ENCODE results near the gene LYVE1.
"Not testable (repeated sequence)": the region's sequence is repeated elsewhere in the genome, so short reads cannot be mapped to it uniquely, and the experiment has no call there.

LYVE1 gene

GRCh38 chr11:10599388-10600175, 31.1 kb upstream of the LYVE1 start:
- Histone ChIP-seq H3K4me3 (replicated peaks; ENCODE audit: low read depth, low read length) (no peak overlapping the region), H3K36me3 (ENCODE audit: control insufficient read depth, insufficient read depth, low read length) (no peaks in the 10 kb centered on the region)
- TF ChIP-seq, protein P1, sequence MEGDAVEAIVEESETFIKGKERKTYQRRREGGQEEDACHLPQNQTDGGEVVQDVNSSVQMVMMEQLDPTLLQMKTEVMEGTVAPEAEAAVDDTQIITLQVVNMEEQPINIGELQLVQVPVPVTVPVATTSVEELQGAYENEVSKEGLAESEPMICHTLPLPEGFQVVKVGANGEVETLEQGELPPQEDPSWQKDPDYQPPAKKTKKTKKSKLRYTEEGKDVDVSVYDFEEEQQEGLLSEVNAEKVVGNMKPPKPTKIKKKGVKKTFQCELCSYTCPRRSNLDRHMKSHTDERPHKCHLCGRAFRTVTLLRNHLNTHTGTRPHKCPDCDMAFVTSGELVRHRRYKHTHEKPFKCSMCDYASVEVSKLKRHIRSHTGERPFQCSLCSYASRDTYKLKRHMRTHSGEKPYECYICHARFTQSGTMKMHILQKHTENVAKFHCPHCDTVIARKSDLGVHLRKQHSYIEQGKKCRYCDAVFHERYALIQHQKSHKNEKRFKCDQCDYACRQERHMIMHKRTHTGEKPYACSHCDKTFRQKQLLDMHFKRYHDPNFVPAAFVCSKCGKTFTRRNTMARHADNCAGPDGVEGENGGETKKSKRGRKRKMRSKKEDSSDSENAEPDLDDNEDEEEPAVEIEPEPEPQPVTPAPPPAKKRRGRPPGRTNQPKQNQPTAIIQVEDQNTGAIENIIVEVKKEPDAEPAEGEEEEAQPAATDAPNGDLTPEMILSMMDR (IDR thresholded peaks at IDR 0.05; ENCODE audit: insufficient read depth, low read length, poor library complexity, severe bottlenecking) = no peak

DNA sequence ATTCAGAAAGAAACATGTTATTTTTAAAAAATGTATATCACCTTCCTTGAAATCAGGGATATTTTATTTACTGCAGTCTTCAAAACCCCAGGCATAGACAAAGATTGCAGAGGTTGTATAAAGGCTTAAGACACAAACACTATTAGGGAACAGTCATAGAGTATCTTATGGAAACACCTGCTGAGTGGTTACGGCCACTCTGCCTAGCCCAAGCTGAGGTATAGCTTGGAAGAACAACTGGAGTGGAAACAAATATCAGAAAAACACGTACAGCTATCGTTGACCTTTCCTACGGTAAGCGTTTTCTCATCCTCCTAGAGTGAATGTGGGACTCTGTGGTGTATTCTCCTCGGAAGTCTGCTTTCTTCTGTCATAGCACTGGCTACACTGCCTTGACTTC, 30.4 kb upstream of the LYVE1 start:
- TF ChIP-seq, protein P1 (IDR thresholded peaks at IDR 0.05; ENCODE audit: insufficient read depth, low read length, poor library complexity, severe bottlenecking) = no peak
- Histone ChIP-seq H3K4me3 (replicated peaks; ENCODE audit: low read depth, low read length) (no peak overlapping the region), H3K36me3 (ENCODE audit: control insufficient read depth, insufficient read depth, low read length) (no peaks in the 10 kb centered on the region), H3K27me3 (replicated peaks; ENCODE audit: control insufficient read depth, insufficient read depth, low read length) (no peaks in the 10 kb centered on the region)
- DNase-seq (ENCODE audit: extremely low read depth, insufficient read length) = no peak

More at GRCh38 chr11:10599388-10600175, 31.1 kb upstream of the LYVE1 start:
- no peak for DNase-seq (ENCODE audit: extremely low read depth, insufficient read length)
- H3K27me3 ChIP-seq (replicated peaks; ENCODE audit: control insufficient read depth, insufficient read depth, low read length) = no peaks in the 10 kb centered on the region

GRCh38 chr11:10597877-10598351, 29.4 kb upstream of the LYVE1 start:
- TF ChIP-seq, protein P1 (IDR thresholded peaks at IDR 0.05; ENCODE audit: insufficient read depth, low read length, poor library complexity, severe bottlenecking) = no peak
- H3K4me3 ChIP-seq (replicated peaks; ENCODE audit: low read depth, low read length) = no peak overlapping the region
- no peaks in the 10 kb centered on the region for H3K27me3 ChIP-seq (replicated peaks; ENCODE audit: control insufficient read depth, insufficient read depth, low read length)
- no peak for DNase-seq (ENCODE audit: extremely low read depth, insufficient read length)
- H3K36me3 ChIP-seq (ENCODE audit: control insufficient read depth, insufficient read depth, low read length) = no peaks in the 10 kb centered on the region

DNA sequence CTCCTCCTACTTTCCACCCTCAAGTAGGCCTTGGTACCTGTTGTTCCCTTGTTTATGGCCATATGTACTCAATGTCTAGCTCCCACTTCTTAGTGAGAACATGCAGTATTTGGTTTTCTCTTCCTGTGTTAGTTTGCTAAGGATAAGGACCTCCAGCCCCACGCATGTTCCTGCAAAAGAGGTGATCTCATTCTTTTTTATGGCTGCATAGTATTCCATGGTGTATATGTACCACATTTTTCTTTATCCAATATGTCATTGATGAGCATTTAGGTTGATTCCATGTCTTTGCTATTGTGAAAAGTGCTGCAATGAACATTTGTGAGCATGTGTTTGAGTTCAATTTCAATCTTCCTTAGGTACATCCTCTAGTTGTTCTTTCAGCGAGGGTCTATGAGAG, 27.4 kb upstream of the LYVE1 start:
- not testable (repeated sequence) for H3K36me3 ChIP-seq (ENCODE audit: control insufficient read depth, insufficient read depth, low read length); DNase-seq (ENCODE audit: extremely low read depth, insufficient read length); H3K27me3 ChIP-seq (replicated peaks; ENCODE audit: control insufficient read depth, insufficient read depth, low read length); H3K4me3 ChIP-seq (replicated peaks; ENCODE audit: low read depth, low read length)

DNA sequence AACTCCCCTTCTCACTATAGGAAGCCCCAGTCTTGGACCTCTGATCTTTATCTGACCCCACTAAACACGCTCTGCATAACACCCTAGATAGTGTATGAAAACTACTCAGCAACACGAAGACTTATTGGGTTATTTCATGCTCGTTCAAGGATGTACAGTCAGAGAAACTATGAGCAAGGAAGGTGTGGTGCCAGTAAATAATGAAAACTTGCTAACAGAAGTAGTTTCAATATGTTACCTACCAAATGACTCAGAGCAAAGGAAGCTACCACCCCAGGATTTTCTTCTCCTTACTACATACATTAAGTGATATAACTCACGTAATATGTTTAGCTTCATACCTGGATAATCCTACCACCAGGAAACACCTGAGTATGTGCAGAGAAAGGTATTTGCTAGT, 25.9 kb upstream of the LYVE1 start:
- Histone ChIP-seq H3K27me3 (replicated peaks; ENCODE audit: control insufficient read depth, insufficient read depth, low read length) (no peaks in the 10 kb centered on the region), H3K4me3 (replicated peaks; ENCODE audit: low read depth, low read length) (no peak overlapping the region), H3K36me3 (ENCODE audit: control insufficient read depth, insufficient read depth, low read length) (no peaks in the 10 kb centered on the region)
- DNase-seq (ENCODE audit: extremely low read depth, insufficient read length) = no peak
- TF ChIP-seq, protein P1 (IDR thresholded peaks at IDR 0.05; ENCODE audit: insufficient read depth, low read length, poor library complexity, severe bottlenecking) = no peak

DNA sequence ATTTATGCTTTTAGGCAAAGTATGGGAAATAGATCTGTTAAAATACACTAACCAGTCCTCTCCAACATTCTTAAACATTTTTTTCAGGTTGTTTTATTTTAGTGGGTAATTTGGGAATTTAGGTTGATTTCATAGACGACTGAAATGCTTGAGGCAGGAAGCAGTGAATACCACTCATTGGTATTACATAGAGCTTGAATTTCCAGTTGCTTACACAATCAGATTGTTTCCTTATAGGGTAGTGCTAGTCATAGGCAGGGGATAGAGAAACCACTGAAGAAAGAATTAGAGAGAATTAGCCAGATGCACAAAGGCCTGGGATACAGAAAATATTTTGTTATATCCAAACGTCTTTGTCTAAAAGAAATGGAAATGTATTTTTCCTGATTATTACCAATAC, 23.9 kb upstream of the LYVE1 start:
- no peaks in the 10 kb centered on the region for H3K36me3 ChIP-seq (ENCODE audit: control insufficient read depth, insufficient read depth, low read length)
- H3K27me3 ChIP-seq (replicated peaks; ENCODE audit: control insufficient read depth, insufficient read depth, low read length) = no peaks in the 10 kb centered on the region
- DNase-seq (ENCODE audit: extremely low read depth, insufficient read length) = no peak
- TF ChIP-seq, protein P1 (IDR thresholded peaks at IDR 0.05; ENCODE audit: insufficient read depth, low read length, poor library complexity, severe bottlenecking) = no peak
- H3K4me3 ChIP-seq (replicated peaks; ENCODE audit: low read depth, low read length) = no peak overlapping the region
